ENCODE data around the gene TMEM132C. TPM values are rescaled to one million over a fixed set of nuclear protein-coding genes. Genes with fewer than 3 reads are reported as not detected.

The TMEM132C gene
- polyA plus RNA-seq, 2 donors, result 0.43 to 0.65 TPM

DNA sequence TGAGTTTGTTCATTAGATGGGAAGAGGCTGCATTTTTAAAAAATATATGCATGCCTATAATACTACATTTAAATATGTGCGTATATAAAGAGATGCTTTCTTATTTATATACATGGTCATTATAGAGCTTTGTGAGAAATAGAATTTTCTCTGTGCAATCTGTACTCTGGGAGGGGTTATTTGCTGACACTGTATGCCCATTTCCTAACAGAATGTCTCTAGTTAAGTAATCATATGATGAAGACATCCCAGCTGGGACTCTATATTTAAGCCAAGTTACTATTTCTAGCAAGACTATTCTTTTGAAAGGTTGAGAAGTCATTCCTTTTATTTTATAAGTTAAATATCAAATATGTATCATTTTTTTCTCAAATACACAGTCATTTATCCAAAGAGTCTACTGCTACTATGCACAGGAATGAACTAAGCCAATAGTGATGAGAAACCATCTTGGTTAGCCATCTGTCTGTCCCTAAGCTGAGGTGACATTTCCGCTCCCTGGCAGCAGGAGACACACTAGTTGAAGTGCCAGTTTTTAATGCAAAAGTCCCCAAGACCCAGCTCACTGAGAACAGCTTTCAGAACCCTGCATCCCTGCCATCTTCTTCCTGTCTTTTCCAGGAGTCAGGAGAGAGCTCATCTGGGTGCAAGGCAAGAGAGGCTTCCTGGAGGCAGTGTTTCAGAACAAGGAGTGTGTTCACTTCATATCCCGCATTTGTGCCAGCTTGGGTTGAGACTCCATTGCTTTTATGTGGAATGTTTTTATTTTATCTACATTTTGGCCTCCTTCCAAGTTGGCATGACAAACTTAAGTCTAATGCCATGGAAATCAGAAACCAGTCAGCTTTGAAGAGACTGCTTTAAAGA lies 69.5 kb downstream of the TMEM132C start:
- 69 to 77% methylated on average over 3 of the region's 3 CpGs for WGBS, 2 donors
- Histone ChIP-seq H3K4me3 (ENCODE audit: low read depth in 1 of 2, low read length in 2 of 2) (no peak overlapping the region), H3K36me3 (ENCODE audit: control insufficient read depth in 2 of 2, insufficient read depth in 2 of 2, low read length in 1 of 2) (no peaks in the 10 kb centered on the region), H3K9me3 (ENCODE audit: control insufficient read depth in 2 of 2, insufficient read depth in 1 of 2, low read depth in 1 of 2, low read length in 1 of 2) (peaks cover 0 to 3% of the 10 kb centered on the region in 2 donors), H3K4me1 (ENCODE audit: control insufficient read depth in 2 of 2, insufficient read depth in 2 of 2, low read length in 1 of 2) (peaks cover 0 to 3% of the 10 kb centered on the region in 2 donors), H3K27ac (ENCODE audit: low read depth in 2 of 2, low read length in 1 of 2) (no peak overlapping the region), H3K27me3 (ENCODE audit: control insufficient read depth in 1 of 2, insufficient read depth in 2 of 2, low read length in 2 of 2) (no peaks in the 10 kb centered on the region)

GRCh38 chr12:128337071-128337345 lies 70.0 kb downstream of the TMEM132C start:
- H3K36me3 ChIP-seq (ENCODE audit: control insufficient read depth in 2 of 2, insufficient read depth in 2 of 2, low read length in 1 of 2), result no peaks in the 10 kb centered on the region
- H3K4me3 ChIP-seq (ENCODE audit: low read depth in 1 of 2, low read length in 2 of 2), result no peak overlapping the region
- peaks cover 0 to 3% of the 10 kb centered on the region in 2 donors for H3K4me1 ChIP-seq (ENCODE audit: control insufficient read depth in 2 of 2, insufficient read depth in 2 of 2, low read length in 1 of 2)
- peaks cover 0 to 3% of the 10 kb centered on the region in 2 donors for H3K9me3 ChIP-seq (ENCODE audit: control insufficient read depth in 2 of 2, insufficient read depth in 1 of 2, low read depth in 1 of 2, low read length in 1 of 2)
- no peak overlapping the region for H3K27ac ChIP-seq (ENCODE audit: low read depth in 2 of 2, low read length in 1 of 2)
- no peaks in the 10 kb centered on the region for H3K27me3 ChIP-seq (ENCODE audit: control insufficient read depth in 1 of 2, insufficient read depth in 2 of 2, low read length in 2 of 2)
- 32 to 34% methylated on average over 4 of the region's 4 CpGs for WGBS, 2 donors

GRCh38 chr12:128337431-128338170 lies 70.6 kb downstream of the TMEM132C start:
- Histone ChIP-seq H3K27ac (ENCODE audit: low read depth in 2 of 2, low read length in 1 of 2) (no peak overlapping the region), H3K4me1 (ENCODE audit: control insufficient read depth in 2 of 2, insufficient read depth in 2 of 2, low read length in 1 of 2) (peaks cover 0 to 3% of the 10 kb centered on the region in 2 donors), H3K36me3 (ENCODE audit: control insufficient read depth in 2 of 2, insufficient read depth in 2 of 2, low read length in 1 of 2) (no peaks in the 10 kb centered on the region), H3K27me3 (ENCODE audit: control insufficient read depth in 1 of 2, insufficient read depth in 2 of 2, low read length in 2 of 2) (no peaks in the 10 kb centered on the region), H3K9me3 (ENCODE audit: control insufficient read depth in 2 of 2, insufficient read depth in 1 of 2, low read depth in 1 of 2, low read length in 1 of 2) (peaks cover 0 to 3% of the 10 kb centered on the region in 2 donors), H3K4me3 (ENCODE audit: low read depth in 1 of 2, low read length in 2 of 2) (no peak overlapping the region)
- 12 to 13% methylated on average over 10 of the region's 10 CpGs for WGBS, 2 donors

DNA sequence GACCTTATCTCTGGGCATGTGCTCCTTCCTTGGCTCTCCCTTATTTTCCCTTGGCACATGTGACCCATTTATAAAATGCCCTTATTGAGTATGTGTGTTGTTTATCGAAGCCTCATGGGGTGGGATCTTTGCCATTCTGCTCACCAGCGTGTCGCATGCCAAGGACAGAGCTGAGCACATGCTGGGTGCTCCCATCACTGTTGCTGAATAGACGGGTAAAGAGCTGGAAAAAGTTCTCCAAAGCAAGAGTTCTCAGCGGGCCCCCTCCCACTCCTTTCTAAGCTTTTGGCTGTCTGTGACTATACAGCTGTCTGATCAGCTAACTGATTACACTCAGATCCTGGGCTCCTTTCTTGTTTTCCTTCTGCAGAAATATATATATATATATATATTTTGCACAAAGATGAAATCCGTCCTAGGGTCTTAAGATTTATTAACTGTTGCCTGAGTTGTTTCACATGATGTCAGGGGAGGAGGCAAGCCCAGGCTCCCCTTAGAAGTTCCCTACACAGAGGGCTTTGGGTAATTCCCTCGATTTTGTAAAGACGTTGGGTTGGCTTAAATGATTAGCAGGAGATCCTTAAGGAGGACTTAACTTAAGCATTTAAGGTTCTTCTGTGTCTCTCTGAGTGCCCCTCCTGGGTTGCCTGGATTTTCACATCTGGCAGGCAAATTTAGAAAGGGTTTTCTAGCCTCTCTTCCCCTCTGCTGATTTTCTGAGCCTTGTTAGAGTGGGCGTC lies 71.6 kb downstream of the TMEM132C start:
- peaks cover 0 to 3% of the 10 kb centered on the region in 2 donors for H3K4me1 ChIP-seq (ENCODE audit: control insufficient read depth in 2 of 2, insufficient read depth in 2 of 2, low read length in 1 of 2)
- H3K36me3 ChIP-seq (ENCODE audit: control insufficient read depth in 2 of 2, insufficient read depth in 2 of 2, low read length in 1 of 2), result no peaks in the 10 kb centered on the region
- 8 to 15% methylated on average over 9 of the region's 9 CpGs for WGBS, 2 donors
- H3K27me3 ChIP-seq (ENCODE audit: control insufficient read depth in 1 of 2, insufficient read depth in 2 of 2, low read length in 2 of 2), result no peaks in the 10 kb centered on the region
- peaks cover 0 to 3% of the 10 kb centered on the region in 2 donors for H3K9me3 ChIP-seq (ENCODE audit: control insufficient read depth in 2 of 2, insufficient read depth in 1 of 2, low read depth in 1 of 2, low read length in 1 of 2)
- no peak overlapping the region for H3K27ac ChIP-seq (ENCODE audit: low read depth in 2 of 2, low read length in 1 of 2)
- H3K4me3 ChIP-seq (ENCODE audit: low read depth in 1 of 2, low read length in 2 of 2), result no peak overlapping the region

DNA sequence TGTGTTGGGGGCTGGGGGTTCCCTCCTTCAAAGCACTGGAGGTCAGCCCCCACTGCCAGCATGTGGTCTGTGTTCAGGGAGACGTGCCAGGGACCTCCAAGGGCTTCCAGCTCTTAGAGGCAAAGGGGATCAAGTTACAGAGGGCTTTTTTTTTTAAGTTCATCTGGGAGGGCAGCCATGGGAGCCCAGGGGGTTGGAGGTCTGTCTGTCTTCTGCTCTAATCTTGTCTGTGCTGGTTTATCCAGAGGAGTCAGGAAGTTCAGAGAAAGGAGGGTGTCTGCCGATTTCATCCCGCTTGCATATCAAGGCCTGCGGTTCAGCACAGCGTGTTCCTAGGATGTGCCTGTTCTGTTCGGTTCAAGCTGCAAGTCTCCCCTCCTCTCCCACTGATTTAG lies 72.2 kb downstream of the TMEM132C start:
- Histone ChIP-seq H3K27me3 (ENCODE audit: control insufficient read depth in 1 of 2, insufficient read depth in 2 of 2, low read length in 2 of 2) (no peaks in the 10 kb centered on the region), H3K9me3 (ENCODE audit: control insufficient read depth in 2 of 2, insufficient read depth in 1 of 2, low read depth in 1 of 2, low read length in 1 of 2) (no peaks in the 10 kb centered on the region), H3K27ac (ENCODE audit: low read depth in 2 of 2, low read length in 1 of 2) (no peak overlapping the region), H3K36me3 (ENCODE audit: control insufficient read depth in 2 of 2, insufficient read depth in 2 of 2, low read length in 1 of 2) (no peaks in the 10 kb centered on the region), H3K4me1 (ENCODE audit: control insufficient read depth in 2 of 2, insufficient read depth in 2 of 2, low read length in 1 of 2) (peaks cover 0 to 3% of the 10 kb centered on the region in 2 donors), H3K4me3 (ENCODE audit: low read depth in 1 of 2, low read length in 2 of 2) (no peak overlapping the region)
- WGBS, 2 donors, result 13 to 15% methylated on average over 6 of the region's 6 CpGs

- Histone ChIP-seq H3K36me3 (ENCODE audit: control insufficient read depth in 2 of 2, insufficient read depth in 2 of 2, low read length in 1 of 2) (no peaks in the 10 kb centered on the region), H3K27me3 (ENCODE audit: control insufficient read depth in 1 of 2, insufficient read depth in 2 of 2, low read length in 2 of 2) (no peaks in the 10 kb centered on the region), H3K9me3 (ENCODE audit: control insufficient read depth in 2 of 2, insufficient read depth in 1 of 2, low read depth in 1 of 2, low read length in 1 of 2) (no peaks in the 10 kb centered on the region), H3K4me3 (ENCODE audit: low read depth in 1 of 2, low read length in 2 of 2) (no peak overlapping the region), H3K27ac (ENCODE audit: low read depth in 2 of 2, low read length in 1 of 2) (no peak overlapping the region), H3K4me1 (ENCODE audit: control insufficient read depth in 2 of 2, insufficient read depth in 2 of 2, low read length in 1 of 2) (peaks cover 0 to 3% of the 10 kb centered on the region in 2 donors)
- WGBS, 2 donors, result 39 to 52% methylated on average over 1 of the region's 1 CpG
Measured at GRCh38 chr12:128339631-128340030, 72.7 kb downstream of the TMEM132C start.

DNA sequence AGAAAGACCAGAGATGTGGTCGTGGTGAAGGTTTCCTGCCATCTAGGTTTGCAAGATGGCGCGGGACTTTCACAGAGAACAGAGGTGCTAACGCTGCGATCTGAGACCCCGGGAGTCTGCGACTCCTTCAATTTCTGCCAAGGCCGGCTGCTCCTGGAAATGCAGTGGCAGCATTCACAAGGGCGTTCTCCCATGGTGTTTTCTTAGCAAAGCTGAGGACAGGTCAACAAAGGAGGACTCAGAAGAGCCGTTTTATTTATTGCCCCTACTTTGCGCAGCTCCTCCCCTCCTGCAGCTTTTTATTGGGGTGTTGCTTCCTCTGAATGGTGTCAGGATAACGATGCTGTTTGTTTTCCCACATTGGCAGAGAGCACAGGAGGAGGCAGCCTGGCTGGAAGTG lies 86.3 kb downstream of the TMEM132C start:
- WGBS, 2 donors, result 35 to 45% methylated on average over 12 of the region's 12 CpGs
- peaks cover 0 to 3% of the 10 kb centered on the region in 2 donors for H3K9me3 ChIP-seq (ENCODE audit: control insufficient read depth in 2 of 2, insufficient read depth in 1 of 2, low read depth in 1 of 2, low read length in 1 of 2)
- H3K27ac ChIP-seq (ENCODE audit: low read depth in 2 of 2, low read length in 1 of 2), result no peak overlapping the region
- H3K27me3 ChIP-seq (ENCODE audit: control insufficient read depth in 1 of 2, insufficient read depth in 2 of 2, low read length in 2 of 2), result no peaks in the 10 kb centered on the region
- no peaks in the 10 kb centered on the region for H3K36me3 ChIP-seq (ENCODE audit: control insufficient read depth in 2 of 2, insufficient read depth in 2 of 2, low read length in 1 of 2)
- no peaks in the 10 kb centered on the region for H3K4me1 ChIP-seq (ENCODE audit: control insufficient read depth in 2 of 2, insufficient read depth in 2 of 2, low read length in 1 of 2)
- H3K4me3 ChIP-seq (ENCODE audit: low read depth in 1 of 2, low read length in 2 of 2), result no peak overlapping the region

DNA sequence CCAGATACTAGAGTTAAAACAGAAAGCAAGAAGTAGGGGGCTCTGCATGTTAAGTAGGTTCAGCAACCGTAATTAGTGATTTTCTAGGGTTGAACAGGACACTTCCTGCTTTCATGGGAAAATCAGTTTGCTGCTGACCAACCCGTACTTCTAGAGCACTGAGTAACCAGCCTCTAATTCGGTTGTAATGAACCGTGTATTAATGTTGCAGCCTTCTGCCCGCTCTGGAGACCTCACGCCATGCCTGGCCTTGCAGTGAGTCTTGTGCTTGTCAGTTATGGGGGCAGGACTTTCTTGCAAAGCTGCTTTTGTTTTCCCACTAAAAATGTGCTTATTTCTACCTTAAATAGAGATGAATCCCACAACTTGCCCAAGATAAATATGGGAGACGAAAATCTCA lies 89.6 kb downstream of the TMEM132C start:
- Histone ChIP-seq H3K27ac (ENCODE audit: low read depth in 2 of 2, low read length in 1 of 2) (no peak overlapping the region), H3K4me1 (ENCODE audit: control insufficient read depth in 2 of 2, insufficient read depth in 2 of 2, low read length in 1 of 2) (no peaks in the 10 kb centered on the region), H3K36me3 (ENCODE audit: control insufficient read depth in 2 of 2, insufficient read depth in 2 of 2, low read length in 1 of 2) (no peaks in the 10 kb centered on the region), H3K9me3 (ENCODE audit: control insufficient read depth in 2 of 2, insufficient read depth in 1 of 2, low read depth in 1 of 2, low read length in 1 of 2) (peaks cover 0 to 3% of the 10 kb centered on the region in 2 donors), H3K27me3 (ENCODE audit: control insufficient read depth in 1 of 2, insufficient read depth in 2 of 2, low read length in 2 of 2) (no peaks in the 10 kb centered on the region), H3K4me3 (ENCODE audit: low read depth in 1 of 2, low read length in 2 of 2) (no peak overlapping the region)
- 73 to 77% methylated on average over 7 of the region's 7 CpGs for WGBS, 2 donors

DNA sequence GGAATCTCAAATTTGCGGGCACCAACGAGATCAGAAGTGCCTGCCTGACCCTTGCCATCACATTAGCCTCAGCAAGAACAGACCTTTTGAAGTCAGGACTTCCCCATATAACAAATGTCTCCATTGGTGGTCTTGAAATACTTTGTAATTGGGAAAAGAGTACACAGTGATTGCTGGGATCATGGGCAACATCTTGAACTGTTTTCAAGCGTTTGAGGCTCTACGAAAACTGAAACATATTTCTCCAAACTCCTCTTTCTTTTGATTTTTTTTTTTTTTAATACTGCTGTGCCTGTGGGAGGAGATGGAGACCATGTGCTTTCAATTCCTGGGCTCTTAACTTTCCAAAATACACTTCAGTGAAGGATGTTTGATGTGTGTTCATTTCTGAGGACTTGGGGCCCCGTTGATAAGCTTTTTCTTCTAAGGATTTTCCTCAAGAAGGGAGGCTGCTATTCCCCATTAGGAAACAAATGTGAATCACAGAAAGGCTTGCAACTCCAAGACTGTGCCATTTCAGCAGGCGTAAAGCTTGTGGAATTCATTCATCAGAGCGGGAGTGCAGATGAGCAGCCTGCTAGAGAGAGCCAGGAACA lies 94.5 kb downstream of the TMEM132C start:
- no peak overlapping the region for H3K27ac ChIP-seq (ENCODE audit: low read depth in 2 of 2, low read length in 1 of 2)
- H3K4me3 ChIP-seq (ENCODE audit: low read depth in 1 of 2, low read length in 2 of 2), result no peak overlapping the region
- peaks cover 0 to 2% of the 10 kb centered on the region in 2 donors for H3K9me3 ChIP-seq (ENCODE audit: control insufficient read depth in 2 of 2, insufficient read depth in 1 of 2, low read depth in 1 of 2, low read length in 1 of 2)
- no peaks in the 10 kb centered on the region for H3K27me3 ChIP-seq (ENCODE audit: control insufficient read depth in 1 of 2, insufficient read depth in 2 of 2, low read length in 2 of 2)
- peaks cover 0 to 2% of the 10 kb centered on the region in 2 donors for H3K4me1 ChIP-seq (ENCODE audit: control insufficient read depth in 2 of 2, insufficient read depth in 2 of 2, low read length in 1 of 2)
- no peaks in the 10 kb centered on the region for H3K36me3 ChIP-seq (ENCODE audit: control insufficient read depth in 2 of 2, insufficient read depth in 2 of 2, low read length in 1 of 2)
- WGBS, 2 donors, result 50 to 51% methylated on average over 7 of the region's 7 CpGs
